HEK293 (cell line): Measurements from ENCODE around the gene NOSIP.

Experiments used
- CTCF ChIA-PET: fragments of 350-600 bp; formaldehyde crosslinking; extraction: SDS; loops from one replicate; lab custom pipeline; 2021; ENCODE audit warnings: antibody characterized with exemption; lab: Yijun Ruan, JAX
- POLR2A ChIA-PET: fragments of 300-600 bp; formaldehyde crosslinking; extraction: SDS; loops from one replicate; lab custom pipeline; 2020; ENCODE audit warnings: antibody characterized with exemption, inconsistent platforms; lab: Yijun Ruan, JAX
- H3K27ac ChIP-seq: fragments of 200-500 bp; sonication (Bioruptor generic); 2 replicates; pipeline ENCODE4 v1.5.1; 2014; ENCODE audit warnings: low read depth, low read length, control low read depth, inconsistent platforms; ENCODE audit errors: extremely low read depth
- H3K36me3 ChIP-seq, 2 experiments: fragments of 200-500 bp in 1 of 2; sonication (Bioruptor generic) in 1 of 2; 1 replicate in 1 of 2; 2 replicates in 1 of 2; pipeline ENCODE4 v1.5.1; 2014 to 2017; ENCODE audit warnings: inconsistent platforms in 2 of 2, low read length in 2 of 2; ENCODE audit not compliant: control insufficient read depth in 2 of 2, insufficient read depth in 1 of 2
- H3K4me1 ChIP-seq: fragments of 200-500 bp; sonication (Bioruptor generic); 2 replicates; pipeline ENCODE4 v1.5.1; 2014; ENCODE audit warnings: mild to moderate bottlenecking, low read length, inconsistent platforms; ENCODE audit not compliant: control insufficient read depth, insufficient read depth
- H3K4me3 ChIP-seq: 2 replicates; pipeline ENCODE4 v1.5.1; 2011; ENCODE audit warnings: low read depth, mild to moderate bottlenecking, control low read depth, low read length, moderate library complexity
- H3K9me3 ChIP-seq: fragments of 200-500 bp; sonication (Bioruptor generic); 2 replicates; pipeline ENCODE4 v1.5.1; 2014; ENCODE audit warnings: low read depth, low read length, inconsistent platforms; ENCODE audit not compliant: control insufficient read depth, insufficient read depth
- ELK4 ChIP-seq: IDR thresholded peaks from 2 replicates; pipeline ENCODE4 v1.6.1; 2011; ENCODE audit warnings: mild to moderate bottlenecking, low read depth, low read length, borderline replicate concordance
- SETDB1 ChIP-seq: IDR thresholded peaks from one replicate; pipeline ENCODE4 v1.6.1; 2017; ENCODE audit warnings: mild to moderate bottlenecking, low read length, moderate library complexity, mixed read lengths; ENCODE audit not compliant: insufficient read length
- SP2 ChIP-seq: fragments of 450-650 bp; formaldehyde crosslinking; IDR thresholded peaks from 2 replicates; pipeline ENCODE4 v1.5.1; 2016; ENCODE audit warnings: missing biosample characterization, missing genetic modification characterization
- ZBTB49 ChIP-seq: fragments of 450-650 bp; formaldehyde crosslinking; IDR thresholded peaks from 2 replicates; pipeline ENCODE4 v1.5.1; 2016; ENCODE audit warnings: missing biosample characterization, missing genetic modification characterization, low read depth
- ZNF202 ChIP-seq: fragments of 450-650 bp; formaldehyde crosslinking; IDR thresholded peaks from 2 replicates; pipeline ENCODE4 v1.5.1; 2016; ENCODE audit warnings: missing biosample characterization, missing genetic modification characterization, borderline replicate concordance
- ZNF280D ChIP-seq: fragments of 450-650 bp; formaldehyde crosslinking; IDR thresholded peaks from 2 replicates; pipeline ENCODE4 v1.5.1; 2016; ENCODE audit warnings: missing biosample characterization, missing genetic modification characterization
- ZNF324 ChIP-seq: fragments of 450-650 bp; formaldehyde crosslinking; IDR thresholded peaks from 2 replicates; pipeline ENCODE4 v1.5.1; 2016; ENCODE audit warnings: missing biosample characterization, missing genetic modification characterization
- ZNF510 ChIP-seq: fragments of 450-650 bp; formaldehyde crosslinking; IDR thresholded peaks from 2 replicates; pipeline ENCODE4 v1.5.1; 2018; ENCODE audit warnings: mild to moderate bottlenecking, missing genetic modification characterization, missing biosample characterization; ENCODE audit not compliant: insufficient replicate concordance
- ZNF558 ChIP-seq: fragments of 450-650 bp; formaldehyde crosslinking; IDR thresholded peaks from 2 replicates; pipeline ENCODE4 v1.5.1; 2016; ENCODE audit warnings: missing biosample characterization, missing genetic modification characterization
- ZNF626 ChIP-seq: fragments of 450-650 bp; sonication (Bioruptor Pico); formaldehyde crosslinking; IDR thresholded peaks from 2 replicates; pipeline ENCODE4 v1.5.1; 2018; ENCODE audit warnings: missing biosample characterization, missing genetic modification characterization, inconsistent platforms
- ZNF645 ChIP-seq: fragments of 450-650 bp; formaldehyde crosslinking; IDR thresholded peaks from 2 replicates; pipeline ENCODE4; 2016; ENCODE audit warnings: missing biosample characterization, missing genetic modification characterization
- ZNF707 ChIP-seq: fragments of 450-650 bp; formaldehyde crosslinking; IDR thresholded peaks from 2 replicates; pipeline ENCODE4 v1.5.1; 2016; ENCODE audit warnings: missing biosample characterization, missing genetic modification characterization

Gene NOSIP

GRCh38 chr19:49616532-49616931, 36.2 kb upstream of the NOSIP start (continued):
- TF ChIP-seq ZBTB49 (no peak), ELK4 (no peak), ZNF707 (tag by site-specific recombination) (no peak), ZNF510 (tag by site-specific recombination) (no peak)
- TF ChIP-seq, all 188 proteins: peak for 0

GRCh38 chr19:49615861-49616260, 35.5 kb upstream of the NOSIP start:
- Histone ChIP-seq H3K4me1 (no peaks in the 10 kb centered on the region), H3K36me3 (peaks cover 66 to 80% of the 10 kb centered on the region in 2 experiments), H3K9me3 (no peaks in the 10 kb centered on the region), H3K27ac (no peak overlapping the region), H3K4me3 (no peak overlapping the region)
- TF ChIP-seq ZNF558 (tag by site-specific recombination) (no peak), ZNF280D (tag by site-specific recombination) (no peak), ZNF626 (tag by site-specific recombination) (no peak), SP2 (tag by site-specific recombination) (no peak), ZNF202 (tag by site-specific recombination) (no peak)
- POLR2A ChIA-PET = interaction anchor here (2.1 kb wide), 1 partner anchor 25 kb away, joined by 9 read pairs; no protein-coding TSS in a partner anchor
- CTCF ChIA-PET = no interaction called here

GRCh38 chr19:49614096-49614833, 33.9 kb upstream of the NOSIP start:
- Histone ChIP-seq H3K27ac (0 out of 2 replicates have a peak overlapping the region, but pooled peaks have one; percentile 37), H3K4me1 (no peaks in the 10 kb centered on the region)
- POLR2A ChIA-PET = no interaction called here
- CTCF ChIA-PET = interaction anchor here (1.1 kb wide), 1 partner anchor 44 kb away, joined by 3 read pairs; no protein-coding TSS in a partner anchor
- TF ChIP-seq SETDB1 (no peak), ZNF324 (no peak), ZNF645 (no peak)
- TF ChIP-seq, all 188 proteins: peak for 0
- Histone ChIP-seq H3K36me3 (peaks cover 67 to 83% of the 10 kb centered on the region in 2 experiments), H3K9me3 (no peaks in the 10 kb centered on the region), H3K4me3 (no peak overlapping the region)
